Body of pancreas (tissue), 4 donors: ENCODE measurements around the gene MTMR3. TPM values are rescaled to one million over a fixed set of nuclear protein-coding genes. Genes with fewer than 3 reads are reported as not detected.

Experiments used
- ATAC-seq: fragments of 150-250 bp; one replicate; pipeline ENCODE4 v1.9.1; 2016
- DNase-seq, 4 donors: peaks; one replicate each; pipeline ENCODE4 v3.0.0-alpha.2; 2019
- H3K27ac ChIP-seq, 4 donors: fragments of 200-600 bp; sonication (generic); 1 replicate in 3 of 4; 2 replicates in 1 of 4; pipeline versions ENCODE4 v1.5.1 to v1.6.1; 2016 to 2019; ENCODE audit warnings: mild to moderate bottlenecking in 1 of 4, mixed read lengths in 1 of 4, moderate library complexity in 1 of 4
- H3K27me3 ChIP-seq, 2 donors: fragments of 200-600 bp; sonication (generic); one replicate each; pipeline ENCODE4 v1.6.0; 2016; ENCODE audit warnings: mild to moderate bottlenecking in 1 of 2
- H3K36me3 ChIP-seq, 2 donors: fragments of 200-600 bp; sonication (generic); replicated peaks in 1 of 2; 2 replicates each; pipeline ENCODE4 v1.5.1; 2016; ENCODE audit warnings: low read depth in 2 of 2; ENCODE audit not compliant: insufficient read depth in 1 of 2
- H3K4me1 ChIP-seq: fragments of 200-600 bp; sonication (generic); one replicate; pipeline ENCODE4 v1.6.0; 2016
- H3K4me3 ChIP-seq, 2 donors: fragments of 200-600 bp; sonication (generic); 1 replicate in 1 of 2; 2 replicates in 1 of 2; pipeline ENCODE4 v1.5.1; 2016 to 2019
- H3K9me3 ChIP-seq, 3 donors: fragments of 200-600 bp; sonication (generic); 1 replicate in 2 of 3; 2 replicates in 1 of 3; pipeline ENCODE4 v1.5.1; 2016
- CTCF ChIP-seq, 7 experiments: fragments of 450-650 bp in 4 of 7; fragments of 200-600 bp in 3 of 7; sonication (generic) in 3 of 7; IDR thresholded peaks; one replicate each; pipeline ENCODE4 v1.5.1; 2016 to 2019; ENCODE audit warnings: antibody characterized with exemption in 7 of 7
- POLR2A ChIP-seq, 3 donors: fragments of 450-650 bp; IDR thresholded peaks; one replicate each; pipeline ENCODE4 v1.6.1; 2016; ENCODE audit warnings: antibody characterized with exemption in 3 of 3, mild to moderate bottlenecking in 2 of 3
- WGBS, 2 donors: methylation state at CpG; one replicate each; pipeline ENCODE4 v1.1.5; 2017; 5-methylcytosine and 5-hydroxymethylcytosine counted together
- intact Hi-C: fragments of 100-400 bp; cut with DNase I; formaldehyde crosslinking; loops from one replicate; pipeline ENCODE4 v1.15.1; 2023
- total RNA-seq, 2 donors: library from RNA; depleted of rRNA; stranded (reverse); fragments of >200 nt; gene quantifications; one replicate each; pipeline ENCODE4 v1.1.0, GENCODE V29; 2016

Gene MTMR3
- total RNA-seq, 2 donors from 2014 or later: 37.9 to 46.7 TPM

GRCh38 chr22:29988719-29989118 lies 105.7 kb downstream of the MTMR3 start:
- ATAC-seq (no peak), DNase-seq (no peak)
- H3K27me3 ChIP-seq: no peaks in the 10 kb centered on the region
- no peaks in the 10 kb centered on the region for H3K4me1 ChIP-seq
- intact Hi-C loops: no loop called here
- H3K27ac ChIP-seq: no peak overlapping the region
- H3K36me3 ChIP-seq: peaks cover 0 to 4% of the 10 kb centered on the region in 2 donors
- no peak overlapping the region for H3K4me3 ChIP-seq
- 79 to 82% methylated on average over 2 of the region's 2 CpGs for WGBS, 2 donors
- TF ChIP-seq POLR2A (IDR thresholded peaks at IDR 0.05): no peak
- no peak for TF ChIP-seq CTCF (IDR thresholded peaks at IDR 0.05)
- no peaks in the 10 kb centered on the region for H3K9me3 ChIP-seq

GRCh38 chr22:29989446-29989845 lies 106.5 kb downstream of the MTMR3 start:
- 90 to 94% methylated on average over 6 of the region's 6 CpGs for WGBS, 2 donors
- Histone ChIP-seq H3K27me3 (no peaks in the 10 kb centered on the region), H3K36me3 (peaks cover 0 to 4% of the 10 kb centered on the region in 2 donors), H3K4me3 (no peak overlapping the region), H3K9me3 (no peaks in the 10 kb centered on the region), H3K4me1 (no peaks in the 10 kb centered on the region), H3K27ac (no peak overlapping the region)
- intact Hi-C loops: no loop called here
- DNase-seq (no peak), ATAC-seq (no peak)
- no peak for TF ChIP-seq POLR2A (IDR thresholded peaks at IDR 0.05)
- no peak for TF ChIP-seq CTCF (IDR thresholded peaks at IDR 0.05)

GRCh38 chr22:29992341-29993275 lies 109.6 kb downstream of the MTMR3 start:
- Histone ChIP-seq H3K27me3 (no peaks in the 10 kb centered on the region), H3K27ac (no peak overlapping the region), H3K4me1 (peaks cover 10% of the 10 kb centered on the region), H3K36me3 (peaks cover 0 to 4% of the 10 kb centered on the region in 2 donors), H3K4me3 (no peak overlapping the region), H3K9me3 (no peaks in the 10 kb centered on the region)
- TF ChIP-seq POLR2A (IDR thresholded peaks at IDR 0.05): no peak
- TF ChIP-seq CTCF (IDR thresholded peaks at IDR 0.05): no peak
- DNase-seq: no peak
- intact Hi-C loops: no loop called here
- no peak for ATAC-seq
- WGBS, 2 donors: 85 to 89% methylated on average over 6 of the region's 6 CpGs

- intact Hi-C loops: no loop called here
- no peaks in the 10 kb centered on the region for H3K27me3 ChIP-seq
- ATAC-seq (no peak), DNase-seq (no peak)
- no peak overlapping the region for H3K4me3 ChIP-seq
- H3K4me1 ChIP-seq: peaks cover 10% of the 10 kb centered on the region
- H3K27ac ChIP-seq: peak overlapping the region in 3 of 4 donors; percentile 26 to 68 (median 42)
- 74 to 88% methylated on average over 3 of the region's 3 CpGs for WGBS, 2 donors
- no peaks in the 10 kb centered on the region for H3K9me3 ChIP-seq
- TF ChIP-seq POLR2A (IDR thresholded peaks at IDR 0.05): no peak
- peak in 3 of 7 experiments; percentile 7 to 18 (median 11) for TF ChIP-seq CTCF (IDR thresholded peaks at IDR 0.05)
- peaks cover 0 to 6% of the 10 kb centered on the region in 2 donors for H3K36me3 ChIP-seq
Measured at GRCh38 chr22:29994027-29994715, 111.2 kb downstream of the MTMR3 start.
